D721Med (cell line): Measurements from ENCODE around the gene APOA4.
"Not testable (repeated sequence)": the region's sequence is repeated elsewhere in the genome, so short reads cannot be mapped to it uniquely, and the experiment has no call there.

Experiments used
- DNase-seq: peaks from one replicate; pipeline ENCODE4 v3.0.0; 2011; ENCODE audit warnings: low spot score; ENCODE audit not compliant: insufficient read length
- FAIRE-seq: peaks from 2 replicates; lab custom pipeline; 2011; peaks lifted over from hg19 to GRCh38; lab: Jason Lieb, UNC
- CTCF ChIP-seq: IDR thresholded peaks from 2 replicates; pipeline ENCODE4 v1.5.1; 2012; ENCODE audit warnings: mild to moderate bottlenecking, control low read depth; ENCODE audit not compliant: insufficient read depth; ENCODE audit errors: missing control alignments

APOA4 gene

GRCh38 chr11:116812109-116812508, 11.0 kb downstream of the APOA4 start:
- DNase-seq, result no peak
- no peak for TF ChIP-seq CTCF
- no peak for FAIRE-seq

- no peak for FAIRE-seq
- TF ChIP-seq CTCF, result no peak
- no peak for DNase-seq
These were observed 11.9 kb downstream of the APOA4 start for GRCh38 chr11:116811194-116811593.

- FAIRE-seq, result no peak
- no peak for DNase-seq
These were observed 14.6 kb downstream of the APOA4 start for GRCh38 chr11:116808262-116809175.

GRCh38 chr11:116807601-116808261, 15.4 kb downstream of the APOA4 start:
- FAIRE-seq (no peak), DNase-seq (no peak)
- TF ChIP-seq CTCF, result no peak

More at GRCh38 chr11:116808262-116809175, 14.6 kb downstream of the APOA4 start:
- TF ChIP-seq CTCF, result no peak

- DNase-seq (no peak), FAIRE-seq (no peak)
- TF ChIP-seq CTCF, result no peak
These were observed 19.1 kb downstream of the APOA4 start for GRCh38 chr11:116804001-116804400.

- FAIRE-seq, DNase-seq: not testable (repeated sequence)
These were observed 21.4 kb downstream of the APOA4 start for GRCh38 chr11:116801662-116802061.

GRCh38 chr11:116800610-116801009, 22.5 kb downstream of the APOA4 start:
- TF ChIP-seq CTCF, result no peak

More at GRCh38 chr11:116800610-116801009, 22.5 kb downstream of the APOA4 start:
- no peak for DNase-seq
- no peak for FAIRE-seq
